C4-2B (cell line): ENCODE results near the gene GSX1.

ENCODE experiments used
- H3K27ac ChIP-seq: fragments of 450-650 bp; 2 replicates; pipeline ENCODE4 v1.5.1; 2017
- CTCF ChIP-seq: fragments of 450-650 bp; conservative IDR thresholded peaks from 2 replicates; pipeline ENCODE4 v1.5.1; 2017; ENCODE audit warnings: mild to moderate bottlenecking
- ZFX ChIP-seq: fragments of 450-650 bp; IDR thresholded peaks from 2 replicates; pipeline ENCODE4 v1.6.1; 2017

The GSX1 gene

GRCh38 chr13:27822873-27823311 lies 30.6 kb downstream of the GSX1 start:
- no peak overlapping the region for H3K27ac ChIP-seq
- TF ChIP-seq ZFX (no peak), CTCF (no peak)

GRCh38 chr13:27824121-27824520 lies 31.8 kb downstream of the GSX1 start:
- no peak overlapping the region for H3K27ac ChIP-seq
- no peak for TF ChIP-seq ZFX
- TF ChIP-seq CTCF = no peak

- TF ChIP-seq ZFX (no peak), CTCF (no peak)
- no peak overlapping the region for H3K27ac ChIP-seq
Observed at GRCh38 chr13:27825072-27825471, 32.8 kb downstream of the GSX1 start.

- TF ChIP-seq CTCF = peak; percentile 100
- no peak for TF ChIP-seq ZFX
- H3K27ac ChIP-seq = no peak overlapping the region
Observed at GRCh38 chr13:27826379-27827353, 34.4 kb downstream of the GSX1 start.

GRCh38 chr13:27827646-27828045 lies 35.4 kb downstream of the GSX1 start:
- no peak for TF ChIP-seq ZFX
- no peak for TF ChIP-seq CTCF

GRCh38 chr13:27830010-27830409 lies 37.7 kb downstream of the GSX1 start:
- H3K27ac ChIP-seq = no peak overlapping the region
- TF ChIP-seq ZFX (no peak), CTCF (peak; percentile 100)

More at GRCh38 chr13:27827646-27828045, 35.4 kb downstream of the GSX1 start:
- H3K27ac ChIP-seq = no peak overlapping the region

GRCh38 chr13:27833206-27833605 lies 40.9 kb downstream of the GSX1 start:
- H3K27ac ChIP-seq = no peak overlapping the region
- TF ChIP-seq ZFX = no peak
- no peak for TF ChIP-seq CTCF
